Dendritic cell treated with granulocyte-macrophage colony-stimulating factor and Interleukin-4, amounts not matched to agents 40 ng/mL and 50 ng/mL, for 4 days (primary cell): ENCODE results near the gene RAB6B.
A peak's percentile ranks its signal among the peaks of the same experiment; 100 is the strongest.

ENCODE experiments used
- H3K27ac Mint-ChIP-seq: one replicate; pipeline ENCODE4 v1.8.0; 2022; ENCODE audit warnings: mild to moderate bottlenecking, mixed read lengths
- H3K27me3 Mint-ChIP-seq: one replicate; pipeline ENCODE4 v1.8.0; 2022; ENCODE audit warnings: mild to moderate bottlenecking, mixed read lengths
- H3K36me3 Mint-ChIP-seq: one replicate; pipeline ENCODE4 v1.8.0; 2022; ENCODE audit warnings: low read depth, mixed read lengths
- H3K4me1 Mint-ChIP-seq: one replicate; pipeline ENCODE4 v1.8.0; 2022; ENCODE audit warnings: low read depth, mixed read lengths
- H3K4me3 Mint-ChIP-seq: one replicate; pipeline ENCODE4 v1.8.0; 2022; ENCODE audit warnings: mild to moderate bottlenecking, moderate library complexity, mixed read lengths
- H3K9me3 Mint-ChIP-seq: one replicate; pipeline ENCODE4 v1.8.0; 2022; ENCODE audit warnings: mixed read lengths
- intact Hi-C: fragments of 100-400 bp; cut with micrococcal nuclease; formaldehyde crosslinking; loops from one replicate; pipeline ENCODE4 v1.15.0; 2022

The RAB6B gene

GRCh38 chr3:133934996-133935842, 39.5 kb upstream of the RAB6B start:
- Mint-ChIP-seq H3K27ac (no peak overlapping the region), H3K4me1 (no peaks in the 10 kb centered on the region), H3K36me3 (no peaks in the 10 kb centered on the region), H3K27me3 (no peaks in the 10 kb centered on the region), H3K9me3 (no peaks in the 10 kb centered on the region), H3K4me3 (no peak overlapping the region)
- intact Hi-C loops = loop anchor here (5.0 kb wide), 1 partner anchor 277 kb away; no protein-coding TSS in a partner anchor

DNA sequence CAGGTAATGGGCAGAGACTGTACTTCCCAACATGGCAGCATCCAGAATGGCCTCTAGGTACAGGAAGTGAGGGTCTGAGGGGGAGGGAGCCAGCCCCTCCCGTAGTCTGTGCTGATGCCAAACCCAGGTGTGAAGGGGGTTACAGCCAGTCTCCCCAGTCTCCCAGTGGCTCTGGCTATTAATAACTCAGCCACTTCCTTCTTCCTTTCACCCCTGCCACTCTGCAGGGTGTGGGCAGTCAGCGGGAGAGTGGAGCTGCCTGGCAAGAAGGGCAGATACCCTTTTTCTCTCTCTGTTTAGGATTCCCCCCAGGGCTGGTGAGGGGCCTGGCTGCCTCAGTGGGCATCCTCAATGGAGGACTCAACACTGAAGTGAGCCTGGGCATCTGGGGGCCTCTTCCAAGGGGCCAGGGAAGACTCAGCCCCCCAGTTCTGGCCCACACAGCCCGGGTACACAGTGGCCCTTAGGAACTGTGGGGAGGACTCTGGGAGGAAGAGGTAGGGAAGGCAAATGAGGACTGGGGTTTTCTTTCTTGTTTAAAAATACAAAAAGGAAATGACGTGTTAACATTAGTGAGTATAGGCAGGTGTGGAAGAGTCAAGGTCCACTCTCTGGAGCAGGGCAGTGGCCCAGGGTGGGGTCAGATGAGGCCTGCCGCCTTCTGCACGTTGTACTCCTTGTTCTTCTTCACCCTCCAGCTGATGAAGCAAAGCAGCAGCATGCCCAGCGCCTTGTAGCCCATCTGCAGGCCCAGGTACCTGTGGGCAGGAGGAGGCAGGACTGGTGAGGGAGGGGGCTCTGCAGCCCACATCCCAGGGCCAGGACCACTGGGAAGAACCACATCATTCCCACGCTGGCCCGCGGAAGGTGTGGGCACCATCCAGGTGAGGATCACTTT, 38.6 kb upstream of the RAB6B start:
- Mint-ChIP-seq H3K27me3 (peaks cover 1% of the 10 kb centered on the region), H3K9me3 (no peaks in the 10 kb centered on the region), H3K4me3 (no peak overlapping the region), H3K27ac (no peak overlapping the region), H3K36me3 (no peaks in the 10 kb centered on the region), H3K4me1 (no peaks in the 10 kb centered on the region)
- intact Hi-C loops = loop anchor here (5.0 kb wide), 1 partner anchor 278 kb away; no protein-coding TSS in a partner anchor

DNA sequence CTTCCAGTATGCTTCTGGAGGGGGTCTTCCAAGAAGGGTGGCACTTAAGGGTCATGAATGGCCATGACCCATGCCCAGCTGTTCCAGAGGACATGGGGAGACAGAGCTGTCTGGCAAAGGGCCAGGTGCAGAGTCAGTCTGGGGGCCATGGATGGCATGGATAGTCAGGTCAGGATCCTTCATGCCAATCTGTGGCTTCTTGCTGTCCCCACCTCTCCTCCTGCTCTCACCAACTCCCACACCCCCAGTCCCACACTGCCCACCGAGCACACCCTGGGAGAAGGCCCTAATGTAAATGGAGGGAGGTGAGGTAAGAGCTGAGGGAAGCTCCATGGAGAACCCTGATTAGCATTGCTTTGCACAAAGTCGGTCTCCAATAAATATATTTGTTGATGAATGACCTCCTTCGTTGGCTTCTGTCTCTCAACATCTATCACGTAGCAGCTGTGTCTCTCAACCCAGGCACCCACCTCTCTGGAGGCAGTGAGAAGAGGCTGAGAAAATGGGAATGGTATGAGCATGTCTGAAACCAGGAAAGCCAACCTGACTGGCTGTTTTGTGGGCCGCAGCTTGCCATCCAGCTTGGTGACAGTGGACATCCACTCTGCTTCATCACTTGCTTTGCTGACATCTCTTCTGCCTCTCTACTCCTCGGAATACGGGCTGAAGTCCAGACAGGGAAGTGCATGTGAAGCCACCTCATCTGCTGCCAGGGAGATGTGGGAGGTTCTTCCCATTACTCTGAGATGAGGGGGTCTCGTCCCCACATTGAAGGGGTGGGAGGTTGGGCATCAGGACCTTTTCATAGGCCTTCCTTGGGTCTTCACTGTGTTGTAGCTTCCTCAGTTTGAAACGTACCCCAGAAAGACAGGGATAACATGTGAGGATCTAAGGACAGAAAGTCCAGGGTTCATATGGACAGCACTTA, 37.7 kb upstream of the RAB6B start:
- Mint-ChIP-seq H3K9me3 (no peaks in the 10 kb centered on the region), H3K4me1 (no peaks in the 10 kb centered on the region), H3K36me3 (no peaks in the 10 kb centered on the region), H3K27ac (no peak overlapping the region), H3K27me3 (peaks cover 11% of the 10 kb centered on the region), H3K4me3 (no peak overlapping the region)
- intact Hi-C loops = loop anchor here (5.0 kb wide), 1 partner anchor 279 kb away; no protein-coding TSS in a partner anchor

DNA sequence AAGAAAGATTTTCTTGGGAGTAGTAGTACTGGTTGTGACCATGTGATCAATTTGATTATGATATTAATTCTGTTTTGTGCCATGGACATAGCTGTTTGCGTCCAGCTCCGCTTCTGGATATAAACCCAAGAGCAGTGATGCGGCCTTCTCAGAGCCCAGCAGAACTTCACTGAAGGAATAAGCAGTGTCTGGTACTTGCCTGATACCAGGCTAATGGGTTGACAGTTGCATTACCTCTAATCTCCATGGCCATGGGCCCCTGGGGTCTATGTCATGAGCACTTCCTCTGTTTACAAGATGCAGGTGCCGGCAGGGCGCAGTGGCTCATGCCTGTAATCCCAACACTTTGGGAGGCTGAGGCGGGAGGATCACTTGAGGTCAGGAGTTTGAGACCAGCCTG, 36.3 kb upstream of the RAB6B start:
- no peak overlapping the region for H3K27ac Mint-ChIP-seq
- no peaks in the 10 kb centered on the region for H3K9me3 Mint-ChIP-seq
- H3K27me3 Mint-ChIP-seq = peaks cover 22% of the 10 kb centered on the region
- H3K36me3 Mint-ChIP-seq = no peaks in the 10 kb centered on the region
- H3K4me3 Mint-ChIP-seq = no peak overlapping the region
- intact Hi-C loops = loop anchor here (5.0 kb wide), 1 partner anchor 280 kb away; no protein-coding TSS in a partner anchor
- H3K4me1 Mint-ChIP-seq = peaks cover 13% of the 10 kb centered on the region

DNA sequence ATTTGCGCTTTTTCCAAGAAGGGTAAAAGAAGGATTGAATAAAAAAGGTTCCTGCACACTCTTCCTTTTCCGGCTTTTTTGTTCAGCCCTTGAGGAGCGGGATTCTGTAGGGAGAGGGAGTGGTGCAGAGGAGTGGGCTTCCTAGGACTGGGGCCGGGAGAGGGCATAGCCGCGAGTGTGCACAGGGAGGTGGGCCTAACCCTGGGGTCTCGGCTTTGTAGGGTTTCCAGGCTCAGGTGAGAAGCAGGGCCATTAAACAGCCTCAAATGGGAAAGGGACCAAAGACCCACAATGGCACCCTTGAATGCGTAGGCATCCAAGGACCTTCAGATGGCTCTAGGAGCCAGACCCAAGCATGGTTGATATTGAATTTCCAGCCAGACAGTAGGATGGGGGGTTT, 35.4 kb upstream of the RAB6B start:
- H3K27me3 Mint-ChIP-seq = peaks cover 31% of the 10 kb centered on the region
- no peak overlapping the region for H3K4me3 Mint-ChIP-seq
- intact Hi-C loops = loop anchor here (5.0 kb wide), 1 partner anchor 281 kb away; no protein-coding TSS in a partner anchor
- H3K27ac Mint-ChIP-seq = no peak overlapping the region
- H3K4me1 Mint-ChIP-seq = peaks cover 13% of the 10 kb centered on the region
- no peaks in the 10 kb centered on the region for H3K36me3 Mint-ChIP-seq
- H3K9me3 Mint-ChIP-seq = no peaks in the 10 kb centered on the region

GRCh38 chr3:133930341-133930933, 34.8 kb upstream of the RAB6B start:
- Mint-ChIP-seq H3K4me1 (peaks cover 13% of the 10 kb centered on the region), H3K36me3 (no peaks in the 10 kb centered on the region), H3K27ac (no peak overlapping the region), H3K4me3 (no peak overlapping the region), H3K27me3 (peaks cover 34% of the 10 kb centered on the region), H3K9me3 (no peaks in the 10 kb centered on the region)
- intact Hi-C loops = loop anchor here (5.0 kb wide), 1 partner anchor 282 kb away; no protein-coding TSS in a partner anchor

DNA sequence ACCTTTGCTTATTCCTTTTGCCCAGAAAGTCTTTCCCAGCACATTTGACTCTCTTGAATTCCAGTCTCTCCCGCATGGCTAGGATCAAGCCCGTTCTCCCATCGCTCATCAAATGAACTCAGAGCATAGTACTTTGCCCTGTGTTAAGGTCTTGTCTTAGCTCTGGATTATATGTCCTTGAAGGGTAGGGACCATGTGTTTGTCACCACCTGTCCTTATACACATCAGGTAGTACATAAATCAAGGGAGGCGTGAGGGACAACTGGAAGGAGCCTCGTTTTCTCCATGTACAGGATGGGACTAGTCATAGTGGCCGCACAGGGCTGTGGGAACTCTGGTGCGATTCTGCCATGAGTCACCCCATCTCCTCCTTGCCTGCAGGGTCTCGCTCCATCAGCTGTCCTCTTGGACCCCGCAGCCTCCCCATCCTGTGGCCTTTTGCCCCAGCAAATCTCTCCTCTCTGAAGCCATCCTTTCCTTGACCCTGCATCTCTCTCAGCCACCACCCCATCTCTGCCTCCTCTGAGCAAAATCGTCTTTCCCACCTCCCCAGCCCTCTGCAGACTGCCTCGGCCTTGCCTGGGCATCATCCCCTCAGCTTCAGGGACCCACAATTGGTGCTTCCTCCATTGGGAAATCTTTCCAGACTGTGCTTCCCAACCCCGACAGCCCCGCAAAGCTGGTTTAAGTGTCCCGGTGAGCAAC, 33.4 kb upstream of the RAB6B start:
- Mint-ChIP-seq H3K36me3 (no peaks in the 10 kb centered on the region), H3K27ac (no peak overlapping the region), H3K4me3 (no peak overlapping the region), H3K27me3 (peaks cover 34% of the 10 kb centered on the region), H3K9me3 (no peaks in the 10 kb centered on the region), H3K4me1 (peaks cover 13% of the 10 kb centered on the region)
- intact Hi-C loops = loop anchor here (5.0 kb wide), 2 partner anchors 267 to 1202 kb away; partner anchors contain the start of gene TOPBP1

DNA sequence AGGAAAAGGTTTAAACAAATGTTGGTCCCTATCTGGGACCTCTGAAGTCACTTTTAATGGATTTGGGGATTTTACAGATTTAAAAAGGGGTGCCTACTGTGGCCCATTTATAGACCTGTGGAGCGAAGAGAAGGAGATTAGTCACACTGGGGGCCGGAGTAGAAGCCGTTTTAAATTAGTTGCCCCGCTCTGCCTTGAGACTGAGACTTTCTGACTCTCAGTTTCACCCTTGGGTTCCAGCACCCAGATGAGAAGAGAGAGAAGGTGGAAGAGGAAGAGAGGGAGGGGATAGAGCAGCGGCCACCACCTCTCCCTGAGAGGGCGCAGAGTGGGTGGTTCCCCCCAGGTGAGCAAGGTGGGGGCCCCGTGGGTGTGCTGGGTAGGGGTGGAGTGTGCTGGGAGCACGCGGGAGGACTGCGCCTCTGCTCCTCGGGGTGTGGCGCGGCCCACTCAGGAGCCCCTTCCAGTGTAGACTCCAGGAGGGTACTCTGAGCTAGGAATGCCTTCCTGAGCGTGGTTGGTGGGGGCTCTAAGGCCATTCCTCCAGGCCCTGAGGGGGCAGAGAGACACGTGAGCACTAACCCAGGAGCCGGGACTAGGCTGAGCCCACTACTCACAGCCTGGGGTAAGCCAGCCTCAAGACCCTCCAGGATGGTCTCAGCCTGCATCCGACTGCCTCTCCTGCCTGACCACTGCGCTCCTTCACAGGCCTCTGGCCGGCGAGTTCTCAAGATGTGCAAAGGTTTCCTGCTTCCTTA, 32.6 kb upstream of the RAB6B start:
- H3K4me1 Mint-ChIP-seq = peaks cover 13% of the 10 kb centered on the region
- intact Hi-C loops = loop anchor here (5.0 kb wide), 2 partner anchors 266 to 1201 kb away; partner anchors contain the start of gene TOPBP1
- H3K36me3 Mint-ChIP-seq = no peaks in the 10 kb centered on the region

DNA sequence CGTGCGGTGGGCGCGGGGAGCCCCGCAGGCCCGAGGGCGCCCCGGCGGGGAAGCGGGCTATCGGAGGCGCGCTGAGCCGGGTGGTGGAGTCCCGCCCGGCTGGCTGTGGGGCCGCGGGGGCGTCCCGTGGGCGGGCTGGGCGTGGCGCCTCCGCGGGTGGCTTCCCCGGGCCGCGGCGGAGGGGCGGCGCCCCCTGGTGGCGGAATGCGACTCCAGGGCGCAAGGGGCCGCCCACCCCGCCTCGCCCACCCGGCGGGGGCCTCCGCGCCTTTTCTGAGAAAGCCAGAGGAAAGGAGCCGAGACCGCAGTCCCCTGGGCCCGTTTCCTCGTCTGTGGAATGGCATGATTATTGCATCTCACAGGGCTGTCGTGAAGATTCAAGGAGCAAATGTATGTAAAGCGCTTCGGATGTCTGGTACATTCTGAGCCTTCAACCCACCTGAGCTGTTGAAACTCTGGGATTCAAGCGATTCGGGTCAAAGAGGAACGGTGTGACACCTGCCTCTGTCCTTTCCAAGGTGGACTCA, 31.9 kb upstream of the RAB6B start:
- H3K27ac Mint-ChIP-seq = peak overlapping the region; percentile 42

More for the DNA sequence above, 32.6 kb upstream of the RAB6B start:
- H3K27ac Mint-ChIP-seq = no peak overlapping the region
- no peak overlapping the region for H3K4me3 Mint-ChIP-seq
- H3K27me3 Mint-ChIP-seq = peaks cover 34% of the 10 kb centered on the region
- H3K9me3 Mint-ChIP-seq = no peaks in the 10 kb centered on the region

GRCh38 chr3:133926736-133927539, 31.3 kb upstream of the RAB6B start:
- Mint-ChIP-seq H3K27me3 (peaks cover 39% of the 10 kb centered on the region), H3K36me3 (no peaks in the 10 kb centered on the region), H3K4me1 (peaks cover 13% of the 10 kb centered on the region), H3K27ac (peak overlapping the region; percentile 42), H3K4me3 (peak overlapping the region; percentile 74), H3K9me3 (no peaks in the 10 kb centered on the region)
- intact Hi-C loops = loop anchor here (1.0 to 5.0 kb wide), 3 partner anchors 108 to 1200 kb away; partner anchors contain the start of gene TOPBP1

More for the DNA sequence above, 31.9 kb upstream of the RAB6B start:
- no peaks in the 10 kb centered on the region for H3K9me3 Mint-ChIP-seq
- intact Hi-C loops = loop anchor here (1.0 to 5.0 kb wide), 3 partner anchors 108 to 1200 kb away; partner anchors contain the start of gene TOPBP1
- H3K4me1 Mint-ChIP-seq = peaks cover 13% of the 10 kb centered on the region
- peaks cover 37% of the 10 kb centered on the region for H3K27me3 Mint-ChIP-seq
- no peaks in the 10 kb centered on the region for H3K36me3 Mint-ChIP-seq
- H3K4me3 Mint-ChIP-seq = peak overlapping the region; percentile 74
